B cell (primary cell): ENCODE results near the gene DNHD1. TPM values are rescaled to one million over a fixed set of nuclear protein-coding genes. Genes with fewer than 3 reads are reported as not detected.

Source experiments
- ATAC-seq: fragments of 200-7000 bp; cut with Tn5 transposase; one replicate; pipeline ENCODE4 v1.10.0; 2021; ENCODE audit warnings: low read depth, mild to moderate bottlenecking, moderate number of reproducible peaks, moderate library complexity
- CTCF ChIA-PET: fragments of 350-600 bp; sonication (Branson Sonifier 250); formaldehyde crosslinking; loops from one replicate; lab custom pipeline; 2021; ENCODE audit warnings: antibody characterized with exemption, inconsistent platforms; lab: Charles Lee
- POLR2A ChIA-PET: fragments of 350-600 bp; sonication (Branson Sonifier 250); formaldehyde crosslinking; loops from one replicate; lab custom pipeline; 2021; ENCODE audit warnings: antibody characterized with exemption; lab: Charles Lee
- DNase-seq: peaks from one replicate; pipeline ENCODE4 v3.0.0; 2013
- H2AFZ ChIP-seq: 2 replicates; pipeline ENCODE4 v1.6.1; 2012; ENCODE audit warnings: mild to moderate bottlenecking, low read depth, low read length; ENCODE audit not compliant: insufficient read depth, poor library complexity, severe bottlenecking
- H3K27ac ChIP-seq, 2 donors: 1 replicate in 1 of 2; 2 replicates in 1 of 2; pipeline ENCODE4 v1.5.1; 2012 to 2013; ENCODE audit warnings: low read length in 2 of 2, mild to moderate bottlenecking in 2 of 2, moderate library complexity in 1 of 2
- H3K27me3 ChIP-seq, 4 experiments: fragments of 200-600 bp in 1 of 4; sonication (generic) in 1 of 4; replicated peaks in 1 of 4; 1 replicate in 2 of 4; 2 replicates in 2 of 4; pipeline versions ENCODE4 v1.6.1 to v1.7.0; 2013 to 2016; ENCODE audit warnings: low read length in 3 of 4, mild to moderate bottlenecking in 2 of 4, mixed read lengths in 1 of 4, moderate library complexity in 1 of 4; ENCODE audit not compliant: insufficient read depth in 4 of 4, control insufficient read depth in 3 of 4; ENCODE audit errors: control extremely low read depth in 1 of 4
- H3K36me3 ChIP-seq, 2 experiments: replicated peaks in 1 of 2; 1 replicate in 1 of 2; 2 replicates in 1 of 2; pipeline versions ENCODE4 v1.6.1 to v1.7.1; 2013; ENCODE audit warnings: low read length in 1 of 2; ENCODE audit not compliant: insufficient read depth in 2 of 2, control insufficient read depth in 1 of 2; ENCODE audit errors: control extremely low read depth in 1 of 2, extremely low read depth in 1 of 2
- H3K4me1 ChIP-seq, 2 donors: fragments of 200-600 bp in 1 of 2; sonication (generic) in 1 of 2; 1 replicate in 1 of 2; 2 replicates in 1 of 2; pipeline versions ENCODE4 v1.5.1 to v1.6.1; 2013 to 2017; ENCODE audit warnings: low read length in 2 of 2; ENCODE audit not compliant: control insufficient read depth in 2 of 2, insufficient read depth in 2 of 2
- H3K4me2 ChIP-seq: replicated peaks from 2 replicates; pipeline ENCODE3; 2012; ENCODE audit warnings: mild to moderate bottlenecking, low read depth, low read length; ENCODE audit not compliant: poor library complexity, severe bottlenecking
- H3K4me3 ChIP-seq, 5 experiments: fragments of 200-600 bp in 1 of 5; sonication (generic) in 1 of 5; 1 replicate in 3 of 5; 2 replicates in 2 of 5; pipeline versions ENCODE4 v1.5.1 to v1.7.0; 2011 to 2016; ENCODE audit warnings: low read length in 4 of 5, mild to moderate bottlenecking in 4 of 5, low read depth in 2 of 5, control low read depth in 1 of 5, moderate library complexity in 1 of 5; ENCODE audit not compliant: insufficient read depth in 1 of 5; ENCODE audit errors: control extremely low read depth in 1 of 5, extremely low read depth in 1 of 5
- H3K79me2 ChIP-seq: fragments of 200-600 bp; sonication (generic); one replicate; pipeline ENCODE4 v1.6.0; 2016; ENCODE audit warnings: low read length; ENCODE audit not compliant: control insufficient read depth, insufficient read depth
- H3K9ac ChIP-seq: fragments of 200-600 bp; sonication (generic); 2 replicates; pipeline ENCODE4 v1.6.1; 2017; ENCODE audit warnings: mild to moderate bottlenecking, low read length, moderate library complexity
- H3K9me3 ChIP-seq, 3 donors: one replicate each; pipeline versions ENCODE4 v1.6.1 to v1.7.1; 2013; ENCODE audit warnings: low read length in 2 of 3; ENCODE audit not compliant: control insufficient read depth in 2 of 3, insufficient read depth in 1 of 3; ENCODE audit errors: control extremely low read depth in 1 of 3
- H4K20me1 ChIP-seq: 2 replicates; pipeline ENCODE4 v1.6.0; 2012; ENCODE audit warnings: mild to moderate bottlenecking, low read length; ENCODE audit not compliant: insufficient read depth, control insufficient read depth, poor library complexity, severe bottlenecking
- H3K27ac Mint-ChIP-seq: one replicate; pipeline ENCODE4 v1.8.0; 2021; ENCODE audit warnings: mixed read lengths
- H3K27me3 Mint-ChIP-seq: one replicate; pipeline ENCODE4 v1.8.0; 2021; ENCODE audit warnings: mixed read lengths
- H3K4me1 Mint-ChIP-seq: one replicate; pipeline ENCODE4 v1.8.0; 2021; ENCODE audit warnings: mixed read lengths
- H3K4me3 Mint-ChIP-seq: one replicate; pipeline ENCODE4 v1.8.0; 2021; ENCODE audit warnings: mixed read lengths
- H3K9me3 Mint-ChIP-seq: one replicate; pipeline ENCODE4 v1.8.0; 2022; ENCODE audit warnings: mixed read lengths; ENCODE audit not compliant: insufficient read depth
- CTCF ChIP-seq: fragments of 200-600 bp; IDR thresholded peaks from one replicate; pipeline ENCODE4 v1.8.0; 2022; ENCODE audit warnings: antibody characterized with exemption, mild to moderate bottlenecking
- EZH2 ChIP-seq: IDR thresholded peaks from 2 replicates; pipeline ENCODE4 v1.6.1; 2012; ENCODE audit warnings: borderline replicate concordance, low read depth, mild to moderate bottlenecking, moderate library complexity, low read length; ENCODE audit not compliant: insufficient read depth, poor library complexity, severe bottlenecking
- WGBS: methylation state at CpG from one replicate; pipeline ENCODE4 v1.1.5; 2013; ENCODE audit warnings: missing lambda C conversion rate; ENCODE audit not compliant: insufficient coverage; 5-methylcytosine and 5-hydroxymethylcytosine counted together
- intact Hi-C: fragments of 100-400 bp; cut with micrococcal nuclease; formaldehyde crosslinking; loops from one replicate; pipeline ENCODE4 v1.10.0; 2022
- polyA plus RNA-seq: library from polyadenylated mRNA; depleted of rRNA; stranded (reverse); fragments of >200 nt; gene quantifications from 2 replicates; pipeline ENCODE4 v1.2.3, GENCODE V29; 2012
- total RNA-seq, 2 donors: library from RNA; stranded (reverse); fragments of 120-200 nt in 1 of 2; gene quantifications; 1 replicate in 1 of 2; 2 replicates in 1 of 2; pipeline versions ENCODE4 v1.2.3 to v1.2.4, GENCODE V29; 2013 to 2022

The DNHD1 gene
- total and polyA plus RNA-seq, 2 donors (not counting 1 experiment from before 2014, with no cell fraction given): 53.9 to 58.2 TPM

GRCh38 chr11:6530848-6531247, 33.8 kb downstream of the DNHD1 start:
- 88% methylated on average over 2 of the region's 2 CpGs for WGBS
- H4K20me1 ChIP-seq: no peaks in the 10 kb centered on the region
- H2AFZ ChIP-seq: no peak overlapping the region
- H3K9ac ChIP-seq: no peak overlapping the region
- H3K36me3 ChIP-seq: peaks cover 0 to 7% of the 10 kb centered on the region in 2 experiments
- Mint-ChIP-seq H3K4me3 (no peak overlapping the region), H3K9me3 (no peaks in the 10 kb centered on the region), H3K27ac (no peak overlapping the region), H3K27me3 (no peaks in the 10 kb centered on the region), H3K4me1 (peaks cover 7% of the 10 kb centered on the region)
- H3K27ac ChIP-seq: no peak overlapping the region
- H3K9me3 ChIP-seq: no peaks in the 10 kb centered on the region
- DNase-seq (no peak), ATAC-seq (no peak)
- H3K4me2 ChIP-seq: no peak overlapping the region
- TF ChIP-seq CTCF (no peak), EZH2 (no peak)
- H3K4me3 ChIP-seq: no peak overlapping the region
- ChIA-PET CTCF (interaction anchor here (0.7 to 5.7 kb wide), 40 partner anchors 8 to 227 kb away, joined by 3 to 104 read pairs (median 4); partner anchors contain the start of genes ILK, MRPL17, RRP8 and TAF10), POLR2A (interaction anchor here (0.9 kb wide), 1 partner anchor 71 kb away, joined by 3 read pairs; no protein-coding TSS in a partner anchor)
- intact Hi-C loops: loop anchor here (1.0 to 5.0 kb wide), 5 partner anchors 71 to 226 kb away; partner anchors contain the start of genes ILK, MRPL17 and RRP8
- H3K27me3 ChIP-seq: no peaks in the 10 kb centered on the region
- H3K79me2 ChIP-seq: no peaks in the 10 kb centered on the region
- H3K4me1 ChIP-seq: peaks cover 4 to 9% of the 10 kb centered on the region in 2 donors

DNA sequence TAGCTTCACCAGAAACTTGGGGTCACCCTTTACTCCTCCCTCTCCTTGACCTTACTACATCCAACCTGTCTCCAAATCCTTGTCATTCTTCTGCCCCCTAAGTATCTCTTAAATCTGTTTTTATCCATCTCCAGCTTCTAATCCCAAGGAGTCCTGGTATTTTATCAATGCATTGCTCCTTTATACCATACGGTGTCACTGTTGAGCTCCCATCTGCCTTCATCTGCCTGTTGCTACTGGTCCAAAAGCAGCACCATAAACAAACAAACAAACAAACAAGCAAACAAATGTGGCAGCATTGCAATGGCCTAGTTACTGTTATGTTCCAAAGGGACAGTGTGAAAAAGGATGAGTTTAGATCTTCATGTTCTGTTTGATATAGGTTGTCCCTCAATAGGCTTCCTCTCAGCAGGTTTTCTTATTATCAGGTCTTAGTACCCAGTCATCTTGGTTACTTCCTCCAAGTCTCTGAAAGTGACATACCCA, 34.2 kb downstream of the DNHD1 start:
- ATAC-seq (peak; percentile 57), DNase-seq (peak; percentile 66)
- Mint-ChIP-seq H3K4me3 (no peak overlapping the region), H3K27me3 (no peaks in the 10 kb centered on the region), H3K9me3 (no peaks in the 10 kb centered on the region), H3K4me1 (peaks cover 5% of the 10 kb centered on the region), H3K27ac (no peak overlapping the region)
- no peak overlapping the region for H3K27ac ChIP-seq
- H3K9me3 ChIP-seq: no peaks in the 10 kb centered on the region
- H2AFZ ChIP-seq: no peak overlapping the region
- H4K20me1 ChIP-seq: no peaks in the 10 kb centered on the region
- H3K9ac ChIP-seq: no peak overlapping the region
- TF ChIP-seq EZH2 (no peak), CTCF (peak; percentile 83)
- 8% methylated on average over 1 of the region's 1 CpG for WGBS
- intact Hi-C loops: loop anchor here (1.0 to 5.0 kb wide), 5 partner anchors 71 to 226 kb away; partner anchors contain the start of genes ILK, MRPL17 and RRP8
- peaks cover 4 to 5% of the 10 kb centered on the region in 2 donors for H3K4me1 ChIP-seq
- H3K79me2 ChIP-seq: no peaks in the 10 kb centered on the region
- no peaks in the 10 kb centered on the region for H3K27me3 ChIP-seq
- H3K4me2 ChIP-seq: no peak overlapping the region
- peaks cover 0 to 7% of the 10 kb centered on the region in 2 experiments for H3K36me3 ChIP-seq
- POLR2A ChIA-PET: interaction anchor here (0.5 to 0.9 kb wide), 2 partner anchors 70 to 115 kb away, joined by 3 to 6 read pairs; no protein-coding TSS in a partner anchor
- CTCF ChIA-PET: interaction anchor here (0.7 to 5.7 kb wide), 39 partner anchors 8 to 227 kb away, joined by 3 to 104 read pairs (median 4); partner anchors contain the start of genes ILK, MRPL17, RRP8 and TAF10
- H3K4me3 ChIP-seq: no peak overlapping the region
